Measurements from ENCODE around the gene ERCC1.
"Not testable (repeated sequence)": the region's sequence is repeated elsewhere in the genome, so short reads cannot be mapped to it uniquely, and the experiment has no call there.

The ERCC1 gene

DNA sequence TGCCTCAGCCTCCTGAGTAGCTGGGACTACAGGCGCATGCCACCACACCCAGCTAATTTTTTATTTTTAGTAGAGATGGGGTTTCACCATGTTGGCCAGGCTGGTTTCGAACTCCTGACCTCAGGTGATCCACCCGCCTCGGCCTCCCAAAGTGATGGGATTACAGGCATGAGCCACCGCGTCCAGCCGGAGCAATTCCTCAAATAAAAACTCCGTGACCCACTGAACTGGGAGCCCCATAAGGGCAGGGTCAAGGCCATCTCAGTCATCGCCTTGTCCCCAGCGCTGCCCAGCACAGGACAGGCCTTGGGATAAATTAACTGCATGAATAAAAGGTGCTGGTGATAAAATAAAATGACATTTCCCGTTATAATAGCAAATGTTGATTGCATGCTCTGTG, 6.2 kb upstream of the ERCC1 start:
- H3K9ac ChIP-seq (ENCODE audit: low read depth, low read length); H3K9me3 ChIP-seq (ENCODE audit: insufficient read depth, low read depth, low read length); H3K36me3 ChIP-seq (ENCODE audit: insufficient read depth, low read length); H3K4me3 ChIP-seq (ENCODE audit: low read length); H3K4me1 ChIP-seq (ENCODE audit: insufficient read depth, low read length); H3K27ac ChIP-seq (ENCODE audit: low read depth, low read length); H3K27me3 ChIP-seq (ENCODE audit: insufficient read depth, low read length): not testable (repeated sequence)
- whole genome bisulfite sequencing: 94% methylated on average over 10 of the region's 11 CpGs

- H3K36me3 ChIP-seq (ENCODE audit: insufficient read depth, low read length): no peaks in the 10 kb centered on the region
- peak overlapping the region; percentile 75 for H3K4me3 ChIP-seq (ENCODE audit: low read length)
Observed at GRCh38 chr19:45428384-45429231, 4.9 kb upstream of the ERCC1 start.

GRCh38 chr19:45424191-45425058, 708 bp upstream of the ERCC1 start:
- H3K4me1 ChIP-seq (ENCODE audit: insufficient read depth, low read length): peaks cover 8% of the 10 kb centered on the region; the same call in 1 of the 2 replicates
- no peaks in the 10 kb centered on the region for H3K27me3 ChIP-seq (ENCODE audit: insufficient read depth, low read length)
- peak overlapping the region; percentile 79 for H3K9ac ChIP-seq (ENCODE audit: low read depth, low read length)
- H3K9me3 ChIP-seq (ENCODE audit: insufficient read depth, low read depth, low read length): no peaks in the 10 kb centered on the region
- H3K4me3 ChIP-seq (ENCODE audit: low read length): peak overlapping the region; percentile 71
- H3K27ac ChIP-seq (ENCODE audit: low read depth, low read length): peak overlapping the region; percentile 93
- WGBS: 9% methylated on average over 24 of the region's 24 CpGs
- peaks cover 14% of the 10 kb centered on the region for H3K36me3 ChIP-seq (ENCODE audit: insufficient read depth, low read length)

More at GRCh38 chr19:45428384-45429231, 4.9 kb upstream of the ERCC1 start:
- Histone ChIP-seq H3K27me3 (ENCODE audit: insufficient read depth, low read length) (no peaks in the 10 kb centered on the region), H3K4me1 (ENCODE audit: insufficient read depth, low read length) (peaks cover 8% of the 10 kb centered on the region; the same call in 1 of the 2 replicates), H3K27ac (ENCODE audit: low read depth, low read length) (peak overlapping the region; percentile 62; the same call in 1 of the 2 replicates), H3K9ac (ENCODE audit: low read depth, low read length) (peak overlapping the region; percentile 61), H3K9me3 (ENCODE audit: insufficient read depth, low read depth, low read length) (no peaks in the 10 kb centered on the region)
- 6% methylated on average over 73 of the region's 73 CpGs for WGBS

DNA sequence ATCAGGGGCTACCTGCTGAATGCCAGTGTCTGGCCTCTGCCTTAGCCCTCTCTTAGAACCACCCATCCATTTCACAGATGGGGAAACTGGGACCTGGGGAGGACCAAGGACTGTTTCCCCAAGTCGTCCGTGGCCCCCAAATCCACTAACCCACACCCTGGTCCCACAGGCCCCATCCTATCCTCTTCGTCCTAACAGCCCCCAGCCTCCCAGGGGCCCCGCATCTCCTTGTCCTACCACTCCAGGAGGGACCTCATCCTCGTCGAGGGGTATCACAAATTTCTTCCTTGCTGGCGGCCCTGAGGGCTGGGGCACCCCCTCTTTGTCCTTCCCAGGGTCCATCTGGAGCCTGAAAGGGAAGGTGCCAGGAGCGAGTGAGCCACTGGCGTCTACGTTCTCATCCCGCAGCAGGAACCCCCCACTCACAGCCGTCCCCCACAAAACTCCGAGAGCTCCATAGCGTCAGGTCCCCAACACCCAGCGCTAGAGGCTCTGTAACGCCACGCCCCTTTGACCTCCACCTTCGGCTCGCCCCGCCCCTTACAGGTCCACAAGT, 606 bp downstream of the ERCC1 start:
- H3K36me3 ChIP-seq (ENCODE audit: insufficient read depth, low read length): peaks cover 25% of the 10 kb centered on the region
- H3K27ac ChIP-seq (ENCODE audit: low read depth, low read length): peak overlapping the region; percentile 59
- H3K4me3 ChIP-seq (ENCODE audit: low read length): peak overlapping the region; percentile 71
- H3K9ac ChIP-seq (ENCODE audit: low read depth, low read length): peak overlapping the region; percentile 64
- H3K27me3 ChIP-seq (ENCODE audit: insufficient read depth, low read length): no peaks in the 10 kb centered on the region
- peaks cover 8% of the 10 kb centered on the region; the same call in 1 of the 2 replicates for H3K4me1 ChIP-seq (ENCODE audit: insufficient read depth, low read length)
- WGBS: 15% methylated on average over 20 of the region's 20 CpGs
- no peaks in the 10 kb centered on the region for H3K9me3 ChIP-seq (ENCODE audit: insufficient read depth, low read depth, low read length)

DNA sequence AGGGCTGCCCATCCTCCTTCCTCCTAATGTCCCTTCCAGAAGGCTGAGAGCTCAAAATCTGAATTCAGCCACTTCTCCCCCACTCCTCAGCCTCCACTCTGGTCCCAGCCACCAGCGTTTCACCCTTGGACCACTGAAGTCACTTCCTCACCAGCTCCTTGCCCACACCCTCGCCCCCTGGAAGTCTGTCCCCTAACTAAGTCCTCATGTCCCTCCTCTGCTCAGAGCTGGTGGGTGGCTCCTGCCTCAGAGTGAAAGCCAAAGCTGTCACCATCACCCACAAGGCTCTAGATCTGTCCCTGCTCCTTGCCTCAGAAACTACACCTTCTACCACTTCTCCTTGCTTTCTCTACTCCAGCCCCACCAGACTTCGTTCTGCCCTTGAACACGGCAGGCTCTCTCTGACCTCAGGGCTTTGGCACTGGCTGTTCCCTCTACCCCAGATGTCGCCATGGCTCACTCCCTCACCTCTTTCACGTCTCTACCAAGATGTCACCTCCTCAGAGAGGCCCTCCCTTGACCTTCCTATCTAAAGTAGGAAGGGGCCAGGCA, 1.7 kb downstream of the ERCC1 start:
- H3K36me3 ChIP-seq (ENCODE audit: insufficient read depth, low read length): peaks cover 35% of the 10 kb centered on the region
- 91% methylated on average over 6 of the region's 6 CpGs for WGBS
- no peak overlapping the region for H3K27ac ChIP-seq (ENCODE audit: low read depth, low read length)
- peaks cover 8% of the 10 kb centered on the region; the same call in 1 of the 2 replicates for H3K4me1 ChIP-seq (ENCODE audit: insufficient read depth, low read length)
- H3K9ac ChIP-seq (ENCODE audit: low read depth, low read length): no peak overlapping the region
- no peaks in the 10 kb centered on the region for H3K9me3 ChIP-seq (ENCODE audit: insufficient read depth, low read depth, low read length)
- no peaks in the 10 kb centered on the region for H3K27me3 ChIP-seq (ENCODE audit: insufficient read depth, low read length)
- H3K4me3 ChIP-seq (ENCODE audit: low read length): no peak overlapping the region

- peaks cover 8% of the 10 kb centered on the region; the same call in 1 of the 2 replicates for H3K4me1 ChIP-seq (ENCODE audit: insufficient read depth, low read length)
- H3K27ac ChIP-seq (ENCODE audit: low read depth, low read length): no peak overlapping the region
- 92% methylated on average over 6 of the region's 6 CpGs for WGBS
- no peak overlapping the region for H3K9ac ChIP-seq (ENCODE audit: low read depth, low read length)
- no peaks in the 10 kb centered on the region for H3K9me3 ChIP-seq (ENCODE audit: insufficient read depth, low read depth, low read length)
- no peak overlapping the region for H3K4me3 ChIP-seq (ENCODE audit: low read length)
- peaks cover 43% of the 10 kb centered on the region for H3K36me3 ChIP-seq (ENCODE audit: insufficient read depth, low read length)
- H3K27me3 ChIP-seq (ENCODE audit: insufficient read depth, low read length): no peaks in the 10 kb centered on the region
Observed at GRCh38 chr19:45420871-45421270, 2.8 kb downstream of the ERCC1 start.

DNA sequence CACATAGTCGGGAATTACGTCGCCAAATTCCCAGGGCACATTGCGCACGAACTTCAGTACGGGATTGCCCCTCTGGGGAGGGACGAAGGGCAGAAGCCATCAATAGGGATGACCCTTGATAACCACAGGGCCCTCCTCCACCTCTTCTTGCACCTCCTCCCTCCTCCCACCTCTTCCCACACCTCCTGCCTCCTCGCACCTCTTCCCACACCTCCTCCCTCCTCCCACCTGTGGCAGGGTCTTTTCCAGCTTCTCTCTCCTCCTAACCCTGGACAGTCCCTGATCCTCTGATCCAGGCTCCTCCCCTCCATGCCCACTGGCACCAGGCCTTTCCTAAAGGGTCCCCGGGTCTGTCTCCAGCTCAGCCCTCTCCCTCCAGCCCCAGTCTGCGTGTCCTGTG, 3.4 kb downstream of the ERCC1 start:
- Histone ChIP-seq H3K27ac (ENCODE audit: low read depth, low read length) (no peak overlapping the region), H3K4me3 (ENCODE audit: low read length) (no peak overlapping the region), H3K9me3 (ENCODE audit: insufficient read depth, low read depth, low read length) (no peaks in the 10 kb centered on the region), H3K27me3 (ENCODE audit: insufficient read depth, low read length) (no peaks in the 10 kb centered on the region), H3K4me1 (ENCODE audit: insufficient read depth, low read length) (peaks cover 8% of the 10 kb centered on the region; the same call in 1 of the 2 replicates), H3K9ac (ENCODE audit: low read depth, low read length) (no peak overlapping the region), H3K36me3 (ENCODE audit: insufficient read depth, low read length) (peaks cover 46% of the 10 kb centered on the region)
- WGBS: 92% methylated on average over 10 of the region's 10 CpGs

DNA sequence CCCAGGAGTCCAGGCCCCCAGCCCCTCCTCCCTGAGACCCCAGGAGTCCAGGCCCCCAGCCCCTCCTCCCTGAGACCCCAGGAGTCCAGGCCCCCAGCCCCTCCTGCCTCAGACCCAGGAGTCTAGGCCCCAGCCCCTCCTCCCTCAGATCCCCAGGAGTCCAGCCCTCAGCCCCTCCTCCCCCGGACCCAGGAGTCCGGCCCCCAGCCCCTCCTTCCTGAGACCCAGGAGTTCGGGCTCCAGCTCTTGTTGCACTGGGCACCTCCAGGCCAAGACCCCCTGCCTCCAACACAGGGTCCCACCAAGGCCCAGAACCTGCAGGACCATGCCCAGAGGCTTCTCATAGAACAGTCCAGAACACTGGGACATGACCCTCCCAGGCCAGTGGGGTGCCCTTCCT, 3.8 kb downstream of the ERCC1 start:
- Histone ChIP-seq H3K4me3 (ENCODE audit: low read length) (no peak overlapping the region), H3K27me3 (ENCODE audit: insufficient read depth, low read length) (no peaks in the 10 kb centered on the region), H3K4me1 (ENCODE audit: insufficient read depth, low read length) (peaks cover 4% of the 10 kb centered on the region; the same call in 1 of the 2 replicates), H3K9ac (ENCODE audit: low read depth, low read length) (no peak overlapping the region), H3K36me3 (ENCODE audit: insufficient read depth, low read length) (peaks cover 46% of the 10 kb centered on the region), H3K27ac (ENCODE audit: low read depth, low read length) (no peak overlapping the region), H3K9me3 (ENCODE audit: insufficient read depth, low read depth, low read length) (no peaks in the 10 kb centered on the region)
- WGBS: 82% methylated on average over 3 of the region's 3 CpGs

- Histone ChIP-seq H3K36me3 (ENCODE audit: insufficient read depth, low read length) (peaks cover 51% of the 10 kb centered on the region), H3K9me3 (ENCODE audit: insufficient read depth, low read depth, low read length) (no peaks in the 10 kb centered on the region), H3K4me3 (ENCODE audit: low read length) (no peak overlapping the region), H3K27ac (ENCODE audit: low read depth, low read length) (no peak overlapping the region), H3K27me3 (ENCODE audit: insufficient read depth, low read length) (no peaks in the 10 kb centered on the region), H3K9ac (ENCODE audit: low read depth, low read length) (no peak overlapping the region), H3K4me1 (ENCODE audit: insufficient read depth, low read length) (no peaks in the 10 kb centered on the region; the same call in 1 of the 2 replicates)
- 91% methylated on average over 4 of the region's 4 CpGs for WGBS
Observed at GRCh38 chr19:45419396-45419795, 4.3 kb downstream of the ERCC1 start.

GRCh38 chr19:45418802-45419201, 4.9 kb downstream of the ERCC1 start:
- H3K9ac ChIP-seq (ENCODE audit: low read depth, low read length): no peak overlapping the region
- H3K27me3 ChIP-seq (ENCODE audit: insufficient read depth, low read length): no peaks in the 10 kb centered on the region
- H3K9me3 ChIP-seq (ENCODE audit: insufficient read depth, low read depth, low read length): no peaks in the 10 kb centered on the region
- WGBS: 98% methylated on average over 7 of the region's 9 CpGs
- peaks cover 57% of the 10 kb centered on the region for H3K36me3 ChIP-seq (ENCODE audit: insufficient read depth, low read length)
- H3K4me3 ChIP-seq (ENCODE audit: low read length): no peak overlapping the region
- H3K4me1 ChIP-seq (ENCODE audit: insufficient read depth, low read length): no peaks in the 10 kb centered on the region; the same call in 1 of the 2 replicates
- H3K27ac ChIP-seq (ENCODE audit: low read depth, low read length): no peak overlapping the region

Measured in HUES64 (cell line).